Lower leg skin (tissue), 4 donors: ENCODE data around the gene LCP1. TPM values are rescaled to one million over a fixed set of nuclear protein-coding genes. Genes with fewer than 3 reads are reported as not detected.

Source experiments
- DNase-seq, 2 donors: peaks; one replicate each; pipeline ENCODE4 v3.0.0-alpha.2; 2019; ENCODE audit warnings: low spot score in 2 of 2
- H3K4me3 ChIP-seq: fragments of 200-600 bp; sonication (generic); 2 replicates; pipeline ENCODE4 v1.5.1; 2017; ENCODE audit warnings: mild to moderate bottlenecking, low read depth; ENCODE audit not compliant: poor library complexity, severe bottlenecking
- CTCF ChIP-seq, 3 donors: fragments of 450-650 bp; IDR thresholded peaks; one replicate each; pipeline ENCODE4 v1.5.1; 2016; ENCODE audit warnings: antibody characterized with exemption in 3 of 3, mild to moderate bottlenecking in 3 of 3, moderate library complexity in 2 of 3
- POLR2A ChIP-seq, 2 donors: fragments of 450-650 bp; IDR thresholded peaks; one replicate each; pipeline ENCODE4 v1.6.1; 2016 to 2017; ENCODE audit warnings: antibody characterized with exemption in 2 of 2, mild to moderate bottlenecking in 1 of 2, moderate library complexity in 1 of 2
- WGBS, 2 donors: methylation state at CpG; one replicate each; pipeline ENCODE4 v1.1.5; 2018; 5-methylcytosine and 5-hydroxymethylcytosine counted together
- intact Hi-C: fragments of 100-400 bp; cut with DNase I; formaldehyde crosslinking; loops from one replicate; pipeline ENCODE4 v1.15.0; 2023; ENCODE audit warnings: low total_unique reads
- total RNA-seq, 4 donors: library from RNA; depleted of rRNA; stranded (reverse); fragments of >200 nt; gene quantifications; one replicate each; pipeline ENCODE4 v1.1.0, GENCODE V29; 2016

LCP1 gene
- total RNA-seq, 4 donors from 2014 or later = 21.7 to 45.4 (median 39.0) TPM

GRCh38 chr13:46211116-46211482 lies 29.1 kb upstream of the LCP1 start:
- 13 to 14% methylated on average over 9 of the region's 9 CpGs for whole genome bisulfite sequencing, 2 donors

GRCh38 chr13:46210362-46211083 lies 28.5 kb upstream of the LCP1 start:
- TF ChIP-seq CTCF (IDR thresholded peaks at IDR 0.05) = no peak
- no peak for TF ChIP-seq POLR2A (IDR thresholded peaks at IDR 0.05)
- 80 to 84% methylated on average over 6 of the region's 6 CpGs for WGBS, 2 donors
- DNase-seq = no peak
- intact Hi-C loops = no loop called here
- H3K4me3 ChIP-seq = no peak overlapping the region

More at GRCh38 chr13:46211116-46211482, 29.1 kb upstream of the LCP1 start:
- H3K4me3 ChIP-seq = peak overlapping the region; percentile 16
- TF ChIP-seq POLR2A (IDR thresholded peaks at IDR 0.05) (no peak), CTCF (IDR thresholded peaks at IDR 0.05) (no peak)
- intact Hi-C loops = no loop called here
- no peak for DNase-seq

GRCh38 chr13:46207828-46208227 lies 25.9 kb upstream of the LCP1 start:
- H3K4me3 ChIP-seq = no peak overlapping the region
- DNase-seq = no peak
- intact Hi-C loops = no loop called here
- WGBS, 2 donors = 85 to 90% methylated on average over 7 of the region's 7 CpGs
- TF ChIP-seq CTCF (IDR thresholded peaks at IDR 0.05) = no peak
- TF ChIP-seq POLR2A (IDR thresholded peaks at IDR 0.05) = no peak

- TF ChIP-seq CTCF (IDR thresholded peaks at IDR 0.05) (no peak), POLR2A (IDR thresholded peaks at IDR 0.05) (no peak)
- no peak for DNase-seq
- no peak overlapping the region for H3K4me3 ChIP-seq
- intact Hi-C loops = no loop called here
- 50 to 56% methylated on average over 1 of the region's 1 CpG for WGBS, 2 donors
Measured at GRCh38 chr13:46206143-46206542, 24.2 kb upstream of the LCP1 start.

- TF ChIP-seq POLR2A (IDR thresholded peaks at IDR 0.05) (no peak), CTCF (IDR thresholded peaks at IDR 0.05) (no peak)
- WGBS, 2 donors = 80 to 83% methylated on average over 5 of the region's 5 CpGs
- DNase-seq = no peak
- H3K4me3 ChIP-seq = no peak overlapping the region
- intact Hi-C loops = no loop called here
Measured at GRCh38 chr13:46202966-46203365, 21.0 kb upstream of the LCP1 start.
